GM19438 (cell line): ENCODE results near the gene OR5K2.

Source experiments
- ATAC-seq: cut with Tn5 transposase; IDR thresholded peaks from one replicate; pipeline ENCODE4 v1.9.1; 2021; ENCODE audit warnings: low read depth; ENCODE audit not compliant: unreplicated experiment

The OR5K2 gene

GRCh38 chr3:98497381-98497780 lies at the start of gene OR5K2:
OR5K2 (plus strand) TSS chr3:98497681; CDS start chr3:98497681, 0 bp downstream.
- ATAC-seq, result no peak

- no peak for ATAC-seq
Measured at GRCh38 chr3:98449606-98450193, 47.8 kb upstream of the OR5K2 start.

GRCh38 chr3:98450372-98450771 lies 47.1 kb upstream of the OR5K2 start:
- ATAC-seq, result no peak

- no peak for ATAC-seq
Measured at GRCh38 chr3:98453827-98454226, 43.7 kb upstream of the OR5K2 start.

GRCh38 chr3:98454929-98455328 lies 42.6 kb upstream of the OR5K2 start:
- ATAC-seq, result no peak

- no peak for ATAC-seq
Measured at GRCh38 chr3:98457543-98457942, 39.9 kb upstream of the OR5K2 start.

GRCh38 chr3:98460220-98460619 lies 37.3 kb upstream of the OR5K2 start:
- no peak for ATAC-seq

- no peak for ATAC-seq
Measured at GRCh38 chr3:98462901-98463300, 34.6 kb upstream of the OR5K2 start, which contains the start of gene OR5K1. OR5K1 (plus strand) TSS chr3:98463201; CDS start chr3:98469577, 6,376 bp downstream.

- no peak for ATAC-seq
Measured at GRCh38 chr3:98482717-98483482, 14.6 kb upstream of the OR5K2 start.

GRCh38 chr3:98483626-98484025 lies 13.9 kb upstream of the OR5K2 start:
- no peak for ATAC-seq

- no peak for ATAC-seq
Measured at GRCh38 chr3:98500019-98500418, 2.5 kb downstream of the OR5K2 start.

GRCh38 chr3:98501270-98501669 lies 3.8 kb downstream of the OR5K2 start:
- no peak for ATAC-seq

GRCh38 chr3:98501863-98502576 lies 4.5 kb downstream of the OR5K2 start:
- no peak for ATAC-seq

GRCh38 chr3:98504539-98504938 lies 7.1 kb downstream of the OR5K2 start:
- no peak for ATAC-seq

- ATAC-seq, result no peak
Measured at GRCh38 chr3:98508582-98508981, 11.1 kb downstream of the OR5K2 start.

GRCh38 chr3:98512576-98512975 lies 15.1 kb downstream of the OR5K2 start:
- no peak for ATAC-seq

GRCh38 chr3:98513091-98513511 lies 15.6 kb downstream of the OR5K2 start:
- ATAC-seq, result no peak

- no peak for ATAC-seq
Measured at GRCh38 chr3:98513736-98514135, 16.3 kb downstream of the OR5K2 start.

- ATAC-seq, result no peak
Measured at GRCh38 chr3:98514948-98515347, 17.5 kb downstream of the OR5K2 start.

GRCh38 chr3:98518816-98519215 lies 21.3 kb downstream of the OR5K2 start:
- no peak for ATAC-seq

- no peak for ATAC-seq
Measured at GRCh38 chr3:98519351-98519750, 21.9 kb downstream of the OR5K2 start.
